Measurements from ENCODE around the gene GPSM1.

GPSM1 gene

DNA sequence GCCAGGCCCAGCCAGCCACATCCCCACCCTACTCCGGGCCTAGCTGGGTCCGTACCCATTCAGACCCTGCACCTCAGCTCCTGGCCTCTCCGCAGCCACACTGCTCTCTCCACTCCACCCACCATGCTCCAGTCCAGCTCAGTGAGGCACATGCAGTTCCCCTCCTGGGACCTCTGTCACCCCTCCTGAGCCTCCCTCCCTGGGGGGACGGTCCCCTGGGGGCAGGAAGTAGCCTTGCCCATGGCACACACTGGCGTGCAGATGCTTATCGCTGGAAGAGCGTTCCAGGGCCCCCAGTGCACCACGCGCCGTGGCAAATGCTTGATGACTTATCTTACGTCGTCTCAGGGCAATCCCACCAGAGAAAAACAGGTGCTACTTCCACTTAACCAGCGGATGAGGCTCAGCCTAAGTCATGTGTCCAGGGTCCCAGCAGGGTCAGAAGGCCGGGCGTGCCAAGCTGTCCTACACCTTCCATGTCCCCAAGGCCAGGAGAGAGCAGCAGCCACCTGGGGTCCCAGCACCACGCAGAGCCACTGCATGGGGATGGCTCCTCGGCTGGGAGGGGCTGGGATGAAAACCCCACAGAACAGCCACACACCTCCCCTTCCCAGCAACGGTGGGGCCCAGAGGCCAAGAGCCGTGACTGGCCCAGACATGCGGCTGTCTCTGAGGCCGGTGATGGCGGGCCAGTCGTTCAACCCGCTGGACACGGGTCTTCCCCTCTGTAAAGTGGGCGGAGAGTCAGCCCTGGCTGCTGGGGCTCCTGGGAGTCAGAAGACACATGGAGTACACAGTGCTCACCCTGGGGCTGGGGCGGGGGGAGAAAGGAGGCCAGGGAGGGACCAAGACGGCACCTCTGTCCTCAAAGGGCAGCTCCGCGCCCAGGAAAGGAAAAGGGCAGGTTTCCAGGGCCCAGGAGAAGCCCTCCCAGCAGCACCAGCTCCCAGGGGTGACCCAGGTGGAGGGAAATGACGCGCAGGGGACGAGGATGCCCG lies 20.8 kb upstream of the GPSM1 start:
- TF ChIP-seq, protein P1, sequence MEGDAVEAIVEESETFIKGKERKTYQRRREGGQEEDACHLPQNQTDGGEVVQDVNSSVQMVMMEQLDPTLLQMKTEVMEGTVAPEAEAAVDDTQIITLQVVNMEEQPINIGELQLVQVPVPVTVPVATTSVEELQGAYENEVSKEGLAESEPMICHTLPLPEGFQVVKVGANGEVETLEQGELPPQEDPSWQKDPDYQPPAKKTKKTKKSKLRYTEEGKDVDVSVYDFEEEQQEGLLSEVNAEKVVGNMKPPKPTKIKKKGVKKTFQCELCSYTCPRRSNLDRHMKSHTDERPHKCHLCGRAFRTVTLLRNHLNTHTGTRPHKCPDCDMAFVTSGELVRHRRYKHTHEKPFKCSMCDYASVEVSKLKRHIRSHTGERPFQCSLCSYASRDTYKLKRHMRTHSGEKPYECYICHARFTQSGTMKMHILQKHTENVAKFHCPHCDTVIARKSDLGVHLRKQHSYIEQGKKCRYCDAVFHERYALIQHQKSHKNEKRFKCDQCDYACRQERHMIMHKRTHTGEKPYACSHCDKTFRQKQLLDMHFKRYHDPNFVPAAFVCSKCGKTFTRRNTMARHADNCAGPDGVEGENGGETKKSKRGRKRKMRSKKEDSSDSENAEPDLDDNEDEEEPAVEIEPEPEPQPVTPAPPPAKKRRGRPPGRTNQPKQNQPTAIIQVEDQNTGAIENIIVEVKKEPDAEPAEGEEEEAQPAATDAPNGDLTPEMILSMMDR (IDR thresholded peaks at IDR 0.05; ENCODE audit: insufficient read depth, missing control alignments) = no peak
- FAIRE-seq = no peak
- DNase-seq (ENCODE audit: insufficient read length, low spot score) = no peak

DNA sequence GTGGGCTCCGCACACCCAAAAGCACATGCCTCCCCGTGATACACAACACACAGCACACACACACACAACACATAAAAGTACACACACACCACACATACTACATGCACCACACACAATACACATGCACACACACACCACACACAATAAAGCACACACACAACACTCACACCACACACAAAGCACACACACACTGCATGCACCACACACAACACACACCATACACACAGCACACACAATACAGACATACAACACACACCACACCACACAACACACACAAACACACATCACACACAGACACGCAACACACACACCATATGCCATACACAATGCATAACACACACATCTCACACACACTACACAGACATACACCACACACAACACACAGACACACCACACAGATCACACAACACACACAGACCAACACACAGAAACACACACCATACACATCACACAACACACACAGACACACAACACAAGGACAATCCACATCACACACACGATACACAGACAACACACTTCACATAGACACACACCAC lies 20.1 kb upstream of the GPSM1 start:
- DNase-seq (ENCODE audit: insufficient read length, low spot score) = no peak
- no peak for FAIRE-seq
- TF ChIP-seq, protein P1 (IDR thresholded peaks at IDR 0.05; ENCODE audit: insufficient read depth, missing control alignments) = no peak

DNA sequence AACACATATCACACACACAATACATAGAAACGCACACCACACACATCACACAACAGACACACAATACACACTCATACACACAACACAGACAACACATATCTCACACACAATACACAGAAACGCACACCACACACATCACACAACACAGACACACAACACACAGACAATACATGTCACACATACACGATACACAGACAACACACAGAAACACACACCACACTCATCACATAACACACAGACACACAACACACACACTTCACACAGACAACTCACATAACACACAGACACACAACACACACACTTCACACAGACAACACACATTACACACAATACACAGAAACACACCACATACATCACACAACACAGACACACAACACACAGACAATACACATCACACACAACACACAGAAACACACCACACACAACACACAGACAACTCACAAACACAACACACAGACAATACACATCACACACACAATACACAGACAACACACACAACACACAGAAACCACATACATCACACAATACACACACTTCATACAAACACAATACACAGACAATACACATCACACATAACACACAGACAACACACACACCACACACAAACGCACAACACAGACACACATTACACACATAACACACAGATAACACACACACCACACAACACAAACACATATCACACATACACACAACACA lies 19.2 kb upstream of the GPSM1 start:
- FAIRE-seq (no peak), DNase-seq (ENCODE audit: insufficient read length, low spot score) (no peak)

DNA sequence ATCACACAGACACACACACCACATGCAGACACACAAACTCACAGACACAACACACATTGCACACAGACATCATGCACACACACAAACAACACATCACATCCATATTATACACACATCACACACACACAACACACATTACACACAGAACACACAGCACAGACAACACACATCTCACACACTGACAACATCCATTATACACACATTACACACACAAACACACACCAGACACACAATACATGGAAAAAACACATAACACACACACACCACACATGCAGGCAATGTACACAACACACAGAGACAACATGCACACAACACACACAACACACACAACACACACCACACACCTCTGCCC lies 18.7 kb upstream of the GPSM1 start:
- DNase-seq (ENCODE audit: insufficient read length, low spot score) = no peak
- FAIRE-seq = no peak
- TF ChIP-seq, protein P1 (IDR thresholded peaks at IDR 0.05; ENCODE audit: insufficient read depth, missing control alignments) = no peak

More for the DNA sequence above, 19.2 kb upstream of the GPSM1 start:
- TF ChIP-seq, protein P1 (IDR thresholded peaks at IDR 0.05; ENCODE audit: insufficient read depth, missing control alignments) = no peak

DNA sequence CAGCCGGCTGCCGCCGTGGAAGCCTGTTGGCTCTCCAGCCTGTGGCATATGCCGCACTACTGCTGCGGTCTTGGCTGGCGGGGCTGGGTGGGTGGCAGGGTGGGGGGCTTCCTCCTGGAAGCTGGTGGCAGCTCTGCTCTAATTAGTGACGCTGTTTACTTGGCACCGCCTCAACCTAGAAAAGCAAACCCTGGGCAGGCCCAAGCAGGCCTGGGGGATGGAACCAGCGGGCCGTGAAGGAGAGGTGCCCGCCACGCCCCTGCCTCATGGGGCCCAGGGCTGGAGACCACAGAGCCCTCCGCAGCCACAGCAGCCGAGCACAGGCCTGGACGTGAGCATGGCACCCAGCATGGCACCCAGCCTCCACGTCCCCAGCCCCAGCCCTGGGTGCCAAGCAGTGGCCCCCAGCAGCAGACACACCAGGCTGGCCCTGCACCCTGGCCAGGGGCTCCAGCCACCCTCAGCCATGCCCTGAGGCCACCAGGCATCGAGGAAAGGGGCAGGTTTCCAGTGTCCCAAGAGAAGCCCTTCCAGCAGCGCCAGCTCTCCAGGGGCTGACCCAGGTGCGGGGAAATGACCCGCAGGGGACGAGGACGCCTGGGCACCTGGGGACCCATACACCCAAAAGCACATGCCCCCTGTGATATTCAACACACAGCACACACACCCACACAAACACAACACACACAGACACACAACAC lies 18.1 kb upstream of the GPSM1 start:
- DNase-seq (ENCODE audit: insufficient read length, low spot score) (no peak), FAIRE-seq (no peak)
- TF ChIP-seq, protein P1 (IDR thresholded peaks at IDR 0.05; ENCODE audit: insufficient read depth, missing control alignments) = no peak

DNA sequence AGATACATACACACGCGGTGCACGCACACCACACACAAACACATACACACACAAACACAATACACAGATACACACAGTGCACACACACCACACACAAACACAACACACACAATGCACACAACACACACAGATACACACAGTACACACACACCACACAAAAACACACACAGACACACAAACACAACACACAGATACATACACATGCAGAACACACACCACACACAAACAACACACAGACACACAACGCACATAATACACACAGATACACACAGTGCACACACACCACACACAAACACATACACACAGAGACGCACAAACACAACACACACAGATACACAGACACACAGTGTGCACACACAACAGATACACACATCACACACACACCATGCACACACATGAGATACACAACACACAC lies 17.5 kb upstream of the GPSM1 start:
- FAIRE-seq (no peak), DNase-seq (ENCODE audit: insufficient read length, low spot score) (no peak)
- TF ChIP-seq, protein P1 (IDR thresholded peaks at IDR 0.05; ENCODE audit: insufficient read depth, missing control alignments) = no peak
